Measurements from ENCODE around the gene EPN2.
"Not testable (repeated sequence)": the region's sequence is repeated elsewhere in the genome, so short reads cannot be mapped to it uniquely, and the experiment has no call there.

The EPN2 gene

GRCh38 chr17:19264681-19265080, 27.5 kb downstream of the EPN2 start:
- peak in 30 of 56 donors; percentile 15 to 67 (median 44) for DNase-seq

GRCh38 chr17:19265755-19266154, 28.6 kb downstream of the EPN2 start:
- DNase-seq = no peak

- DNase-seq = no peak
These were observed 31.4 kb downstream of the EPN2 start for GRCh38 chr17:19268611-19269010.

- DNase-seq = no peak
These were observed 31.9 kb downstream of the EPN2 start for GRCh38 chr17:19269106-19269505.

- peak in 1 of 56 donors; percentile 36 for DNase-seq
These were observed 32.5 kb downstream of the EPN2 start for GRCh38 chr17:19269641-19270040.

- no peak for DNase-seq
These were observed 33.2 kb downstream of the EPN2 start for GRCh38 chr17:19270347-19270703.

- no peak for DNase-seq
These were observed 33.8 kb downstream of the EPN2 start for GRCh38 chr17:19270704-19271611.

GRCh38 chr17:19271780-19272357, 34.7 kb downstream of the EPN2 start:
- peak in 10 of 56 donors; percentile 27 to 65 (median 59) for DNase-seq

GRCh38 chr17:19273731-19274130, 36.6 kb downstream of the EPN2 start:
- DNase-seq = peak in 2 of 56 donors; percentile 28 to 32

GRCh38 chr17:19274893-19275292, 37.7 kb downstream of the EPN2 start:
- DNase-seq = no peak

- no peak for DNase-seq
These were observed 38.4 kb downstream of the EPN2 start for GRCh38 chr17:19275457-19276127.

GRCh38 chr17:19278284-19278683, 41.1 kb downstream of the EPN2 start:
- DNase-seq = not testable (repeated sequence)

- DNase-seq = no peak
These were observed 41.6 kb downstream of the EPN2 start for GRCh38 chr17:19278729-19279128.

- DNase-seq = no peak
These were observed 44.0 kb downstream of the EPN2 start for GRCh38 chr17:19281161-19281560.

GRCh38 chr17:19284005-19284959, 47.1 kb downstream of the EPN2 start:
- DNase-seq = no peak

- no peak for DNase-seq
These were observed 48.2 kb downstream of the EPN2 start for GRCh38 chr17:19285213-19285900.

GRCh38 chr17:19286751-19287341, 49.7 kb downstream of the EPN2 start:
- DNase-seq = peak in 1 of 56 donors; percentile 68

GRCh38 chr17:19287651-19288050, 50.5 kb downstream of the EPN2 start:
- DNase-seq = no peak

- no peak for DNase-seq
These were observed 51.3 kb downstream of the EPN2 start for GRCh38 chr17:19288453-19288852.

Data from nucleus accumbens (tissue), 56 donors.